DMS114 treated with DMSO at 0.1 percent for 48 hours (cell line): ENCODE results near the gene RANBP6.
A peak's percentile ranks its signal among the peaks of the same experiment; 100 is the strongest.

Source experiments
- DNase-seq: peaks from one replicate; lab custom pipeline; 2025; ENCODE audit not compliant: unreplicated experiment; lab: John Stamatoyannopoulos, UW

Gene RANBP6

DNA sequence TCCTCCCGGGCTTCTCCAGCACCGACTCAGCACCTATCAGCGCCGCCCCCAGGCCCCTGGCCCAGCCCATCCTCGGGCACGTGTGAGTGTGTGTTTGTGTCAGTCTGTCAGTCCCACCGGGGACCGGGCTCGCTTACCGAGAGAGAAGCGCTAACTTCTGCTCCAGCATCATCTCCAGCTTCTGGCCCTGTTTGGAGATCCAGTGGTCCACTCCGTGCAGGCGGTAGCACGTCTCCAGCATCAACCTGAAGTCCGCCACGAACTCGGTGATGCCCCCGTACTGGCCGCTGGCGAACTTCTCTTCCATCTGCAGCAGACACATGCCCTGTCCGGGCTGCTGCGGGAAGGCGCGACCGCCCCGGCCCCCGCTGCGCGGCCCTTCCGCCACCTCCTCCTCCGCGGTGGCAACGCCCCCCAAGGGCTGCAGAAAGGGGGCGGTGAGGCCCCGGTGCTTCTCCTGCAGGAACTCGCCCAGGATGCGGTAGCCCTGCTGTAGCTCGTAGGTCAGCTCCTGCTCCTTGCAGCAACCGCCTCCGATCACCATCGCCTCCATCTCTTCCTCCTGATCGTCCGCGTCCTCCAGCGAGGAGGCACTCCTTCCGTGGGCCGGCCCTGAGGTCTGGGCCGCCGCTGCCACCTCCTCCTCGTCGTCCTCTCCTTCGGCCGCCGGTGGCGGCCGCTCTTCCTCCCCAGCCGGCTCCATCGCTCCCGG lies 8.2 kb downstream of the RANBP6 start:
- peak; percentile 78 for DNase-seq

DNA sequence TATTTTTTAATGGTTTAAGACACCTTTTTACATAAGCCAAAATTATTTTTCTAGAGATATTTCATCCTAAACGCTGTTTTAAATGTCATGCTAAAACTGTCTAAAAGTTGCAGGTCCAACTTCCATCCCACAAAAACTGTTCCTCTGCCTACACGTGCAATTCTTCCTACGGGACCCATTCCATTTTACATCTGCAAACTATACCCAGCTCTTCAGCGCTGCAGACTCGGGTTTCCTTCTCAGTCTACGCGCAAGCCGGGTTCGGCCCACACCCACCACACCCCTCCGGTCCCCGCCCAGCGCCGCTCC lies 8.7 kb downstream of the RANBP6 start:
- DNase-seq: no peak

DNA sequence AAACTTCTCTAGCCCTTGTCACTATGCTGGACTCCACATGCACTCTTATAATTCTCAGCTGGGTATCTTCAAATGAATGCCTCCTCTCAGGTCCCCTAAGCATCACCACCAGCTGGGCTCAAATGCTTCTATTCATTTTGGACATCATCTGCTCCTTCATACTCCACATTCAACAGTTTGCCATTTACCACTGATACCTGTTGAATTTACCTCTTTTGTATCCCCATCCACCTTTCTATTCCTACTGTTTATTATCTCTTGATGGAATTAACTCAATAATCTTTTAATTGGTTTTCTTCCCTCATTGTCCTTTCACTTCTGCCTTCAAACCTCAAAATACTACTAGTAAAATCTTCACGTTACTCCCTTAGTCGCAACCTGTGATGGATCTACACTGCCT lies 14.5 kb downstream of the RANBP6 start:
- DNase-seq: no peak

DNA sequence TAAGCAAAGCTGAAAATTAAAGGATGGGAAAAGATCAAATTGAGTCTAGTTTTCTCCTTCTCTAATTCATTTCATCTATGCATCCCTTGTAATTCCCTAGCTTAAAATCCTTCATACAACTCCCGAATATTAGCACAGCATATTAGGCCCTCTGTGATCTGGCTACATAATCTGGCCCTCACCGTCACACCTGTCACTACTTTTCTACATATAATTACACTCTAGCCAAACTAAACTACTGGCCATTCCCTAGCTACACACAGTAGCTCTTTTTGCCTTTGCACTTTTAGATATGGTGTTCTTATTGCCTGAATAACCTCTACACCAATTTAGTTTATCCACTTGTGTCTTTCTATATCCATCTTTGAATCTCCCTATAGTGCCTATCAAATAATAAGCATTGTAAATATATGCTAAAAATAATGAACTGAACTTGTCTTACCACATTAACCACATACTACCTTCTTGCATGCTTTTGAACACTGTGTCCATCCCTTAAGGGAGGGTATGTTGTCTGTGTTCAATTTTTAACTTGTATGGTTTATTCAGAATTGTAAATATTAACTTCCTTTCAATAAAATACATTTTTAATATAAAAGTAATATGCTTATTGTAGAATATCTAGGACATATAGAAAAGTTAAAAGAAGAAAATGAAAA lies 15.9 kb downstream of the RANBP6 start:
- DNase-seq: no peak

DNA sequence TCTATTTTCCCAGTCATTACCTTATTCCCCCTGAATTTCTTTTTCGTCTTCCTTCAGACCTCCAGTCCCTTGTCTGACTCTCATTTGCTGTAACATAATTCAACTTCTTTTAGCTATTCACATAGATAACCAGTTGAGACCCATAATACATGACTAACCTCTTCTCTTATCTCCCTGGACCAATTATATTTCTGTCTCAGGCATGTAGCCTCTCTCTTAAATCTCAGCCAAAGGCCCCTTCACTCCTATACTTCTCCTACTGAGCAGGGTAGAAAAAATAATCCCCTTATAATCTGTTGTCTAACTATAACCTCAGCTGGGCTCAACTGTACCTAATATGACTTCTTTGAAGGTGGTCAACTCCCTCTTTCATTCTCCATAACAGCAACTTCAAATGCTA lies 20.9 kb downstream of the RANBP6 start:
- DNase-seq: no peak

DNA sequence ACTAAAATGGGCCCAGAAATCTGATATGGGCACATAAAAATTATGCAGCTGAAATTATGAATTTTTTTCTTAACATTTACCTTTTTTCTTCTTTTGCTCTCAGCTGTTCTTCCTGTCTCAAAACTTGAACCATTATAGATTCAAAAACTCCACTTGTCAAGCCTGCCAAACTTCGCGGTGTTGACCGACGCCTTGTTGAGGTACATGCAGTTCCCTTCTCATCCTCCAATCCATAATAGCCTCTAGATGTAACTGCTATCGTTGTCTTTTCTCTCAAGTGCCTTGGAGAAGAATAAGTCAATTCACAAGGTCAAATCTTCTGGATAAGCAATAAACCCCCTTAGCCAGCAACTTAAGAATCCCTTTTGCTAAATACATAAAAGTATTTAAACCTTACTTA lies 27.2 kb downstream of the RANBP6 start:
- no peak for DNase-seq

DNA sequence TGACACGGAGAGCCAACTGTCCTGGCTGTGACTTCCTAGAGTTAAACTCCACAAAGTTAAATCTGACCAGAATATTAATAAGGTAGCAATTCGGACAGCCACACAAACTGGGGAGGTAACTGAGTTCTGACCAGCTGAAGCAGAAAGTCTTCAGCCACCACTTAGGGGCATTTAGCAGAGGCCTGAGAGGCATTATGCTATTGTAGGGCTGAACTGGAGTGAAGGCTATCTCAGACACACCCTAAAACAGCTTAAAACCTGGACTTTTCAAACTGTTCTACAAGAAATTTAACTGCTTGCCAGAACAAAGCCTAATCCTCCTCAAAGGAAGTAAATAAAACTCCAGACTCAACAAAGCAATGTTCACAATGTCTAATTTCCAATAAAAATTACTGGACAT lies 32.4 kb downstream of the RANBP6 start:
- DNase-seq: no peak

DNA sequence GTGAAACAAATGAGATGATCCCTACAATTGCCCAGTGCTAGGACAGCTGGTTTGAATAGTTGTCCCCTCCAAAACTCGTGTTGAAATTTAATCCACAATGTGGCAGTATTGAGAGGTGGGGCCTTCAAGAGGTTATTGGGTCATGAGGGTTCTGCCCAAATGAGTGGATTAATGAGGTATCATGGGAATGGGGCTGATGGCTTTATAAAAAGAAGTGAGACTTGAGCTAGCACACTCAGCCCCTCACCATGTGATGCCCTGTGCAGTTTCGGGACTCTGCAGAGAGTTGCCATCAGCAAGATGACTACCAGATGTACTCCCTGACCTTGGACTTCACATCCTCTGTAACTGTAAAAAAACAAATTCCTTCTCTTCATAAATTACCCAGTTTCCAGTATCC lies 33.1 kb downstream of the RANBP6 start:
- DNase-seq: no peak

DNA sequence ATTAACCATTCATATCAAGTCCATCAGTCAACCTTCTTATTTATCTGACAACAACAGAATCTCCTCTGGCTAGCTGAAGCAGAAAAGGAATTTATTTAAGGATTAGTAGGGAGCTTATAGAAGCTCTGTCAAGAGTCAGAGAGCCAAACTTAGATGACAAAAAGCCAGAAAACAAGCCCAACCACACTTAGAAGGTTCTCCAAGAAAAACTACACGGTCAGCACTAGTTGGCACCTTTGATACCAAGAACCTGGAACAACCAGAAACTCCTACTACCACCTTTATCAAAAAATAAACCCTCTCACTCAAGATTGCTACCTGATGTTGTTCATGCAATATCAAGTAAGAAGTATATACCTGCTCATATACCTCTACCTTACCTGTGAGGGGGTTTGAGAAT lies 36.9 kb downstream of the RANBP6 start:
- no peak for DNase-seq

DNA sequence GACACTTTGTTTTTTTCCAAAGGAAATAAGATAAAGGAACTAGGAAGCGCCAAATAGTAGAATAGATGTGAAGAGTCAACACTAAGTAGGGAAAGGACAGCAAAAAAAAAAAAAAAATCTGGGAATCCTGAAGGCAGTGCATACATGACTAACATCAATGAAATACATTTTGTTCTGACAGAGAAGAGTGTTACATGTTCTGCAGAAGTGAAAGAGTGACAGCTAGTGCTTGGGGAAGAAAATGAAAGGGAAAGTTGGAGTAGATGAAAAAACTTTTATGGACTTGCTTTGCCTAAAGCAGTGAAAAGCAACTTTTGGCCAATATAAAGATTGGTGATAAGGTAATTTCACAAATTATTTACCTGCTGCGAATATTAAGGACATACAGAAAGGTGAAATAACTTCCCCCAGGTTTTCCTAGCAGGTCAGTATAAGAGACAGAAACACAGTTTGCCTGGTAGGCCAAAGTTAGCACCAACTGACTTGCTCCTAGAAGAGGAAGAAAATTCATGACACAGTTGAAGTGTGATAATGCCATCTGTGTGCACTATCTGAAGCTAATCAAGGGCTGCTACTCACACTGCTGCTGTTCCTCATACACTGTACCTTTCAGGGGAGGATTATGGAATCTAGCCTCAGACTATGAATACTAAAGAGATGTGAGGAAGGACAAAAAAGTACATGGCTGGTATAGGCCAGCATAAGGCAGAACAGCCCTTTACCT lies 38.6 kb downstream of the RANBP6 start:
- no peak for DNase-seq

DNA sequence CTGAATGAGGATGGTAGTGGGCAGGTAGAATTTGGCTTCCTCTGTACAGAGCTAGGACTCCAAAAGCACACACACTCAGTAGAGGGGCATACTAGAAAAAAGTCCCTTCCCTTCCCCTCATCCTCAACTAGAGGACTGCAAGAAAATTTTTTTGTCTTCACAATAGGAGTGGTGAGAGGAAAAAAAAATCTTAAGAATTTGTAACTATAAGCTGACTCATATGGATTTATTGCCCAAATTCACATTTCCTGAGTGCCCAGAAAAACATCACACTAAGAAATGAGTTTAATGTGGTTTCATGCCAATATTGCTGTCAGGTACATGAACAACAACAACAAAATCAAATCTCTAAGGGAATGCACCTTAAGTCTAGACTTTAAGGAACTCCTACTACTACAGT lies 43.7 kb downstream of the RANBP6 start:
- DNase-seq: no peak
